GM12801 (cell line): ENCODE results near the gene NNT.

Source experiments
- CTCF ChIP-seq: IDR thresholded peaks from one replicate; pipeline ENCODE4 v1.5.1; 2011; ENCODE audit warnings: control low read depth; ENCODE audit not compliant: insufficient read length; ENCODE audit errors: extremely low read depth

NNT gene

GRCh38 chr5:43646992-43647391 lies 44.0 kb downstream of the NNT start:
- no peak for TF ChIP-seq CTCF

DNA sequence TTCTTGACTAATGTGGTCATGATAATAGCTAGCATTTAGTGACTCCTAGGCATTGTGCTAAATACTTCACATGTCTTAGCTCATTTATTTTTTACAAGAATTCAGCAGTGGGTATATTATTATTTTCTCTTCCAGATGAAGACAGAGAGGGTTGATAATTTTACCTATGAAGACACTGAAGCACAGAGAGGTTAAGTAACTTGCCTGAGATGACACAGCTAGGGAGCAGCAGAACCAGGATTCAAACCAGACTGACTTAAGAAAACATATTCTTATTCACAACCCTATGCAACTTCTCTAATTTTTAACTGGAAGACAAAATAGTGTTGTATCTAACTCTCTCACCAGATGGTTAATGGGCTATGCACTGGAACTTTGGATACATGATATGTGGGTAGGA lies 44.8 kb downstream of the NNT start:
- TF ChIP-seq CTCF, result no peak

DNA sequence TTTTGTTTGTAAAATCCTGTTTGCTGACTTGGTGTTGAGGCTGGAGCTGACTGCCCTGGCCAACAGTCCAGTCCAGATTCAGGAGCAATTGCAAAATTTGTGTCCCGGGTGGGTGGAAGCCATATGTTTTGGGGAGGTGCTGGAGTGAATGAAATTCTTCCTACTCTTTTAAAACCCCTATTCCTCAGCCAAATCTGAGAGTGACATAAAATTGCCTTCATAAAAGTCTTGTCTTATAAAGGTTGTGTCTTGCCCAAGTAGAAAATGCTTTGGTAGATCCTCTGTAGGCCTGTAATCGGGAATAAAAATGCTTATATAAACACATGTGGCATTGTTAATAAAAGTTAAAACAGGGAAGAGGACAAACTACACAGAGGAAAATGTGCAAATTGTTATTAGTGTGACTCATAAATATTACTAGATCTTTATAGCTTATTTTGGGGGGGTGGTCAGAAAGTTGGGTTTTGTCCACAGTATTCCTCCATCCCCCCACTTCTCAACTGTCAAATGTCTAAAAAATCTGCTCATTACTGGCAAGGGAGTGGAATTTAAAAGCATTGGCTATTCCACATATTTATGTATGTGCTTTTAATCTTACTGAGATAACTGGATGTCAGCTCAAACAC lies 45.6 kb downstream of the NNT start:
- no peak for TF ChIP-seq CTCF

GRCh38 chr5:43649256-43649655 lies 46.3 kb downstream of the NNT start:
- TF ChIP-seq CTCF, result no peak

DNA sequence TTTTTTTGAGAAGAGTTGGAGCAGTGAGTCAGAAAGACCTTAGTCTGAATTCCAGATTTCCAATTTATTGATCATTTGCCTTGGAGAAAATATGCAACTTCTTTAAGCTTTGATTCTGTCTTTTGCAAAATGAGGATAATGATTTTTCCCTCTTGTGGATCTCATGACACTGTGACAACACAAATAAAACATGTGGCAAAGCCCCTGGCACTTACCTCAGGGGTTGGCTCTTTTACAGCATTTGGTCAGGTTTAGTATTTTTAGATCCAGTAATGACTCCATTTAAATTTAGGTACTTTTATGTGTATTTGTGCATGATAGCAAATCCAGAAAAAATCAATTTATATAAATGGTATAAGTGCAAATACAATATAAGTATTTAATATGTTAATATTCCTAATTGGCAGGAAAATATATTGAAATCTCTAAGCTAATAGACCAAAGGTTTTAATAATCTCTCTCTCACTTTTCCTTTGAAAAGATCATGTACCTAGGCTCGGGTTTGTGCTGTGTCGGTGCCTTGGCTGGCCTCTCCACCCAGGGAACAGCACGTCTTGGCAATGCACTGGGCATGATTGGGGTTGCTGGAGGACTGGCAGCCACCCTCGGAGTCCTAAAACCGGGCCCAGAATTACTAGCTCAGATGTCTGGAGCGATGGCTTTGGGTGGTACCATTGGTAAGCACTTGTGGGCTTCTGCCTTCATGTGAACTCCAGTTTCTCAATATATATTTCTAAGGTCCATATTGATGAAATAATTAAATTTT lies 49.7 kb downstream of the NNT start:
- TF ChIP-seq CTCF, result no peak

DNA sequence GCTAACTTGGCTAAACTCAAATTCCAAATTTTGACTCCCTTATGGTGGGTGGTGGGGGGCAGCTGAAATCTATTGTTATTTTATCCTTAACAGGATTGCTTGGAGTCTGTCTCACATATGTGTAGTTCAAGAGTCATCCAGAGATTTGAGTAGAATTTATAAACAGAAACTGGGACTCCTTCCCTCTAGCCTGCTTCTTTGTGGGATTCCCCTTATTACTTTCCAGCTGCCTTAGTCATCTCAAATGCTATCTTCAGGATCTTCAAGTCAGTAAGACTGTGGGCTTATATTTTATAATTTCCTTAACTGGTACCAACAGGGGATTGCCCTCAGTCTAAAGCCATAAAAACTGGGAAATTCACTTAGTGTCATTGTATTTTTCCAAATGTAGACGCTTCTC lies 55.5 kb downstream of the NNT start:
- no peak for TF ChIP-seq CTCF

GRCh38 chr5:43659075-43659474 lies 56.1 kb downstream of the NNT start:
- no peak for TF ChIP-seq CTCF
